NCI-H524 (cell line): ENCODE measurements around the gene NEK10.
A peak's percentile ranks its signal among the peaks of the same experiment; 100 is the strongest.

Experiments
- DNase-seq, 2 experiments: peaks; one replicate each; lab custom pipeline; 2025; lab: John Stamatoyannopoulos, UW

Gene NEK10

DNA sequence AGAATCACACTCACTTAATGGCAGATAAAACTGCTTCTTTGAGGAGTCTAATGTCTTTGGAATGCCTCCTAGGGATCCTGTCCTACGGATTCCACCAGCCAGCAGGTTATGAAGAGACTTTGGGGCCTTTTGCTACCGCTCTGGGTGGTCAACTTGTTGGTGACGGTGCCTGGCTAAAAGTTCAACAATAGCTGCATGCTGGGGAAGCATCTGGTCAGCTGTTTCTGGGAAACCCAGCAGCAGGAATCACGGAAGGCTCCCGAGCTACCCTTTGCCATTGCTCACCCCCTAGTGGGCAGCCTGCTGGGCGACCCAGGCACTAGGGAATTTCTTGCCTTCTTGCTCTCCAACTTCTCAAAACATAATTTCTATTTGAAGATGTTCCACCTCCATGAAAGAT is 263.3 kb downstream of the NEK10 start:
- peak in 1 of 2 experiments; percentile 20 for DNase-seq

DNA sequence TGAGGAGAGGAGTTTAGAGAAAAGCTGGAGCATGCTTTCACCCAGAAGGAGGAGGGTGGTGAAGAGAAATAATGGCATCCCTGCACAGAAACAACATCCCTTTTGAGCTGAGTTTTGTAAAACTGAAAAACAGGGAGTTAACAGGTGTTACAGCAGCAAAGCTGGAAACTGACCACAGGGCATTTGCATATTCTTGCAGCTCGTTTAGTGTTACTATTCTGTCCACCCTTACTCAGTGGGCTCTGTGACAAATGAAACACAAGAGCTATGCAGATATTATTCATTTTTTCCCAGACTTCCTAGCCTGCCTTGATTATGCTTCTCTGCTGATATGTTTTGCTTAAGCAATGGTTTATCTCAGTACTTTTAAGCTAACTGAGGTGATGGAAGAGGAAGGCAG is 272.0 kb downstream of the NEK10 start:
- no peak for DNase-seq

- DNase-seq: no peak
These were observed 273.5 kb downstream of the NEK10 start for GRCh38 chr3:27095553-27096222.

DNA sequence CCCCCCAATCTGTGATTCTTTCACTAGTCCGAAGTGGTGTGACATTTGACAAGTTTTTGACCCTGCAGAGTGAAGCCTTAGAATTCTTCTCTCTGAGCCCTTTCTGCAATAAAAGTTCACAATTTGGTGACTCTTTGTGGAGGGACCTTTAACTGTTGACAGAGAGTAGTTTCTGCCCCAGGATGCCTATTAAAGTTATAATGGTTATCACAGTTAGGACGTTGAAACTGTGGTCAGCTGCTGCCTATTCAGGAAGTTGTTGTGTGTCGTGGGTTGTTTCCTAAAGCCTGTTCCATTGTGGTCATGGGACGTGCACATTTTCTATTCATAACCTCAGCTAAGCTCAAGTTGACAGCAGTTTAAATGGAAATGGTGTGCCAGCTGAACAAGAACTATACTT is 274.5 kb downstream of the NEK10 start:
- DNase-seq: no peak

GRCh38 chr3:27093771-27094170 is 275.4 kb downstream of the NEK10 start:
- DNase-seq: no peak

DNA sequence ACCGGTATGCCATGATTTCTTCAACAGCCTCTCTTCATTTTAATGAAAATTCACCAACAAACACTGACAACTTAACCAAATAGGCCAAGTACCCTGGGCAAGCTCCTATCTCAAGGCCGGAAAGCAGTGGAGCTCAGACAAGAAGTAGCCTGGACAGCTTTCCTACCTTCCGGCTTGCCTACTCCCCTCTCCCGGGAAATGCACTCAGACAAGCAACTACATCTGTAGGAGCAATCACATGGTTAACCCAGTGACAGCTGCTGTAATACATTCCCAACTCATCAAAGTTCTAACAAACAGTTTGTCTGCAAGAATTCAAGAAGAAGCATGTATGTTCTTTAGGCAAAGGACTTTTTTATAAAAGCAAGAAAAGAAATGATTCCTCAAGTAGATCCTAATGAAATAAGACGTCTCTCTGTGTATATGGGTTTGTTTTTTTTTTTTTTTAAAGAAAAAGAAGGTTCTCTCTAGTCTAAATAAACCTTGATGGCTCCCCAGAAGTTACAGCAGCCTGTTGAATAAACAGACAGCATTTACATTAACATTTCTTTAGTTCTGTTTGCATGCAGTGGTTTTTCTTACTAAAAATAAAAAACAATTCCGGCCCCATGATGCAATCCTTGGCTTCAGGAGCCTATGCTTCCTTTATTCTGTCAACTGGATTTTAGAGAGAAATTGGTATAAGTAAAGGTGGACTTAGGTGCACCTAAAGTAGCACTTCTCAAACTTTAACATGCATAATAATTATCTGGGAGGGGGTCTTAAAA is 278.7 kb downstream of the NEK10 start:
- DNase-seq: no peak

- no peak for DNase-seq
These were observed 279.5 kb downstream of the NEK10 start for GRCh38 chr3:27089645-27090044.

DNA sequence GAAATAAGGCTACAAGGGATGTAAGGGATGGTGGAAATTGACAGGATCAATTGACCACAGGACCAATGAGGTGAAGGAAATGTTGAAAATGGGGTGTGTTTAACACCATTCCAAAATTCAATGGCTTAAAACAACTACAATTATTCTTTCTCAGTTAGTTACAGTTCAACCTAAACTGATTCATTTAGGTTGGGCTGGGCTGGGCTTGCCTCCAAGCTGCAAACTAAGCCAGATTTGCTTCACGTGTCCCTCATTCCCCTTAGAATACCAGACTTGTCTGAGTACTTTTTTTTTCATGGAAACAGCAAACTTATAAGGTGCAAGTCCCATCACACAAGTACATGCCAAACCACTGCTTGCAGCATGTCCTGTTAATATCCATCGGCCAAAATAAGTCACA is 280.1 kb downstream of the NEK10 start:
- no peak for DNase-seq

- no peak for DNase-seq
These were observed 283.1 kb downstream of the NEK10 start for GRCh38 chr3:27085829-27086730.

GRCh38 chr3:27081992-27082607 is 287.1 kb downstream of the NEK10 start:
- no peak for DNase-seq

GRCh38 chr3:27081566-27081965 is 287.6 kb downstream of the NEK10 start:
- no peak for DNase-seq

DNA sequence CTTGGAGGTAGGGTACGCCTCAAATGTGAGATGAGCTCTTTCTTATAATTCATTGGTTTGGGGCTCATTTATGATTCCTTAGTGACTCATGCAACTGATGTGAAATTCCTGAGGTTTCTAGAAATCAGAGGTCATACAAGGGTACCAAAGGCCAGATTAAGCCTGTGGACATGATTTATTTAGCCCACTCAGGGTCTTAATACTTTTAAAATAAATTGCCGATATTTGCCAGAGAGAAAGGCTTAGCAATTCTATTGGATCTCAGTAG is 289.0 kb downstream of the NEK10 start:
- no peak for DNase-seq

DNA sequence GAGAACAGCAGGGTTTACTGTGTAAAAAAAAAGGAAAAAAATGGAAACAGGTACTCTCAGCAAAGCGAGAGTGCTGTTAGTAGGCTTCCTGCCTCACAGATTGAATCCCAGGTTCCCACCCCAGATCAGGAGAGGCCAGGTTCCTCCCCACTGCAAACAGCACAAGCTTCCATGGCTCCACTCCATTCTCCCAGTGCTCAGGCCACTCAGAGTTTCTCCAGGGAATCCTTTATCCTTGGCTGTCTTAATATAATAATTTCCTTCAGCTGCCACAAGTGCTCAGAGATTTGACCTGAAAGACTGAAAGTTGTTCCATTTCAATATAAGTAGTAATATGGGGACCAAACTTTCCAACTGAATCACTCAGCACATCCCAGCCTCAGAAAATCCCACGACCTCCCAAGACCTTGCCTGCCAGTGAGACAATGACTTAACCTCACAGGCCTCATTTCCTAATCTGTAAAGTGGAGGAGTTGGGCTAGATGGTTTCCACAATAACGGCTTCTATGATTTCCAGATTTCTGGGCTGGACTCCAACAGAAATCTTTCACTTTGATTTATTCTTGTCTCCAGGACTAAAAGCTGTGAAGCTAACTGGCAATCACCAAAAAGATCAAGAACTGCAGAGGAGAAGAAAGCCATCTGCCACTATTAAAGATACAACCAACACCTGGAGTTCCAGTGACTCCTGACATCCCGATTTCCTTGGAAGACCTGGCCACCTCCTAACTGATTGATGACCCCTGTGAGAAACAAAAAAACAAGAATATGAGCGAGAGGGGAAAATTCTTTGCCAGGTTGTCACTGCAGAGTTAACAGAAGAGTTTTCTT is 289.5 kb downstream of the NEK10 start:
- DNase-seq: peak in 1 of 2 experiments; percentile 3

- DNase-seq: no peak
These were observed 290.8 kb downstream of the NEK10 start for GRCh38 chr3:27078246-27078913.

DNA sequence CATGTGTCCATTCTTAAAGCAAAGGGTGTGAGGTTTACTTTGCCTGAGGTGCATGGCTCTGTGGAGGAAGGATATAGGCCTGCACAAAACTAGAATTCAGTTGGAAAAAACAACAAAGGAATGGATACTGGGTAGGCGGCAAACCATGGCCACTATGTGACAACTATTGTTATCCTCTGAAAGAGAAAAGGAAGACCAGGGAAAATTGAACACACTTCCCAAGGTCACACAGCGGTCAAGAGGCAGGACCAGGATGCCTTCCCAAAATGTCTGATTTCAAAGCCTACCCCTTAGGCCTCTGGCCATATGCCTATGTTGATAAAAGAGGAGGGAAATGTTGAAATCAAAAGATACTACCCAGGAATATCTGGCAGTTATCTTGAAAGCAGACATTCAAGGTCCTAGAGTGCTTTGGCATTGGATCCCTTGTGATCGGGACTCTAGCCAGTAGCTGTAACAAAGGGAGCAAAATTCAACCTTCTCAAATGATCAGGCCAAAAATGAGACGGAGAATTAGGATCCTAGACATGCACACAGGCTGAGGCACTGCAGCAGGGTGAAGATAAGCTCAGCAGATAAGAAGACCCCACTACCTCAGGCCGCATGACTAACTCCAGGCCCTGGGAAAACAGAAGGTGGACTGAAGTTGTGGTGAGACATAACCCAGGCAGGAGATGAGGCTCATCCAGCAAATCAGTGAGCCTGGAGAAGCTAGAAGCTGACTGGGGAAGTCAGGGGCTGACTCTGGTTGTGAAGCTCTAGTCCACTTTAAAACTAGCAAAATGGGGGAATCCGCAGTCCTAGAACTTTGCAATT is 292.2 kb downstream of the NEK10 start:
- DNase-seq: no peak

GRCh38 chr3:27074914-27075313 is 294.3 kb downstream of the NEK10 start:
- no peak for DNase-seq

DNA sequence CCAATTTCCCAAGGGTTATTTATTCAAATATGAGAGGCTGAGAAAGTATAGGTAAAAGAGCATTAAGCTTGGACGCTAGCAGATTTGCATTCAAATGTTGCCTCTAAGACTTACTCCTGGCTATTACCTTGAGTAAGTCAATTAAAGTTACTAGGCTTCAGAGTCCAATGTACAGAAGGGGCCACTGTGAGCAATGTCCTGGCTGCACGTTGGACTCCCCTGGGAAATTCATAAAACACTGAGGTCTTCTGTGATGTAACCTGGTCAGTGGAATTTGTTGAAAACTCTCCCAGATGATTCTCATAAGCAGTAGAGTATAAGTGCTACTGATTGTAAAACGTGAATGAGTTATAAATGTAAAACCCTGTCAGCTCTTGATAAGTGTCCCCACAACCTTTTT is 295.3 kb downstream of the NEK10 start:
- no peak for DNase-seq

DNA sequence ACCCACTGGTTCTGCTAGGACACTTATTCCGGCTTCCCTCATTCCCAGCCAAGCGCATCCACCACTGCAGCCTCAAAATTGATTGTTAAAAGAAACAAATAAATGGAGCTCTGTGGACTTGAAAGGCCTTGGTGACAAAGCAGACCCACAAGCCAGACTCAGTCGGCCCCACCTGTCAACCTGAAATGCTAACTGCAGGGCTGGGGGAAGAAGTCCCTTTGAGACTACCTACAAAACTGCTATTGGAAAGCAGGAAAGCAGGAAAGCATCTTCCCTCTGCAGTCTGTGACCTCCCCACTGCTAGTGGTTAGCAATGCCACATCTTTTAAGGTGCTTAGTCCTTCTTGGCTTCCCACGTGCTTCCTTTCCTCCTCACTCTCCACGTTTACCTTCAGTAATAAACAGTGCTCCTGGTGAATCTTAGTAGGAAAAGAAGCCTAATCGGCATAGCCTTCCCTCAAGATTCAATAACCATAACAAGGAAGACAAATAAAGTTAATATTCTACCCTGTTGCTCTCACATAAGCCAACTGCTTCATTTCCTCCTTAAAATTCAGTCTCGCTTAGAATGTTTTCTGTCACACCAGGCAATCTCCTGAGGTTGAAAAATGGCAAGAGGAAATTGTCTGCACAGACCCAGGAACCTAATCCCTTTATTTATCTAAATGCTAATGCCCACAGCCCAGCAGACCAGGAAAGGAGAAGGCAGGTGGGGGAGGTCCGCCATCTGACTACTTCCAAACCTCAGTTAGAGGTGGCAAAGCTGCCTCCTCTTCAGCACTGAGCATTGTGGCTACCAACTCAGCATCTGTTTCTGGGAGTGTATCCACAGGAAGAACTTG is 296.2 kb downstream of the NEK10 start:
- DNase-seq: peak in 1 of 2 experiments; percentile 1

DNA sequence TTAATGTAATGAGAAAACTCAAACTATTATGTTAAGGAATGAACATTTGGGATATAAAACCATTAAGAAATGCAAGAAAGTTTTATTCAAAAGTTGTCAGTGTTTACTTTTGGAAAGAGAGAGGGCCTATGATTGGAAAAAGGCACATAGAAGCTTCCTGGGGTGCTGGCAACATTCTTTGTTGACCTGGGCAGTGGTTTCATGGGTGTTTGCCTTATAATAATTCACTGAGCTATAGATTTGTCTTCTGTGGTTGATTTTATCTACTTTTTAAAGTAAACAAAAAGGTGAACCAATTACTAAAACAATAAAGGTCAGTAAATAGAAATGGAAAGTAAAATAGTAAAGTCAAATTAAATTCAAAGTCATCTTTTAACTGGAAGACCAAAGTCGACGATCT is 308.8 kb downstream of the NEK10 start:
- DNase-seq: no peak
